Activated CD8-positive, alpha-beta T cell treated with anti-CD3 and anti-CD28 coated beads, Interleukin-2, amount 10 ng/mL, durations not matched to agents 7 days and 5 days (primary cell): ENCODE results near the gene MAP1B. TPM values are rescaled to one million over a fixed set of nuclear protein-coding genes. Genes with fewer than 3 reads are reported as not detected.

Experiments used
- ATAC-seq: fragments of 150-1000 bp; cut with Tn5 transposase; one replicate; pipeline ENCODE4 v1.10.0; 2021; ENCODE audit warnings: moderate library complexity
- CTCF ChIA-PET: fragments of 350-600 bp; sonication (Branson Sonifier 250); formaldehyde crosslinking; loops from one replicate; lab custom pipeline; 2021; ENCODE audit warnings: antibody characterized with exemption; lab: Charles Lee
- POLR2A ChIA-PET: fragments of 350-600 bp; sonication (Branson Sonifier 250); formaldehyde crosslinking; loops from one replicate; lab custom pipeline; 2021; ENCODE audit warnings: antibody characterized with exemption; lab: Charles Lee
- DNase-seq: peaks from one replicate; pipeline ENCODE4 v3.0.0-alpha.2; 2020
- H3K27ac Mint-ChIP-seq: one replicate; pipeline ENCODE4 v1.8.0; 2021; ENCODE audit warnings: mild to moderate bottlenecking, mixed read lengths
- H3K27me3 Mint-ChIP-seq: one replicate; pipeline ENCODE4 v1.8.0; 2021; ENCODE audit warnings: low read depth, mixed read lengths
- H3K36me3 Mint-ChIP-seq: one replicate; pipeline ENCODE4 v1.8.0; 2021; ENCODE audit warnings: low read depth, mixed read lengths
- H3K4me1 Mint-ChIP-seq: one replicate; pipeline ENCODE4 v1.8.0; 2021; ENCODE audit warnings: low read depth, mixed read lengths
- H3K4me3 Mint-ChIP-seq: one replicate; pipeline ENCODE4 v1.8.0; 2021; ENCODE audit warnings: mild to moderate bottlenecking, mixed read lengths
- H3K9me3 Mint-ChIP-seq: one replicate; pipeline ENCODE4 v1.8.0; 2022; ENCODE audit warnings: mixed read lengths; ENCODE audit not compliant: insufficient read depth
- total RNA-seq, 2 experiments: library from RNA; stranded (reverse); gene quantifications; one replicate each; pipeline ENCODE4 v1.2.3, GENCODE V29; 2021

Gene MAP1B
- total RNA-seq, 2 experiments from 2014 or later: 0.03 TPM; not detected in 1

DNA sequence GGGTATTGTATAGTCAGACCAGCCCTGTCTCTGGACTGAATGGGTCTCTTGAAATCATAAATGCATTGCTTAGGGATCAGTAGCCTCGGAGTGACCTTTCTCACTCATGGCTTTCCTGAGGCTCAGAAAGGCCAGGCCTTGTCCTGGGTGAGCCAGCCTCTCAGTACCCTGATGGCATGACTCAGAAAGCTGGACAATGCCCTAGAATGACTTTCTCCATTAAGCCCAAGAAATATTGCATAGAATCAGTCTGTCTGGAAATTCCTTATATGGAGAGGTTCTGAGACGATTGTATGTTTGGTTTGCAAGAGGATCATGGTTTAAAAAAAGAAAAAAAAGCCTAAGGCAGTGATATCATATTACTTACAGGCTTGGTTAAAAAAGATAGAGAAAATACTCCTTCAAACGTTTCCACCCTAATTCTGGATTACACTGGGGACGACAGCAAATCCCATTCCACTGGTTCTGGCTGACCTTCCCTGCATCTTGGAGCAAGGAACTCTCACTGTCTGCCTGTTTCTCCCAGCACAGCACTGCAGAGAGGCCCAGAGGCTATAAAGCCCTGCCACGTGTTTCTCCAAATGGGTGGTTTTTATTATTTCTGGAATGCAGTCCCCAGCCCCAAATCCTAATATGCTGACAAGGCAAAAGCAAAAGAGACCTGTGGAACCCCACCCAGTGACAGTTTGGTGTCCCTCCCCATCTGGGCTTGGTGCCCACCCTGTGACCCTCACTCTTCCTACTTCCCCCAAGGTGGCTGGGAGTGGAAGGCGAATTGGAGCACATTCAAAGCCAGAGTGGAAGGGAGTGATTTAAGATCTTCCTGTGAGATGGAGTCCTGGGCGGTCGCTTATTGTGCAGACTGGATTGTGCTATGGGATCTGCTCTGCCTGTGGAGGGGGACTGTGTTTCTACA lies 34.4 kb downstream of the MAP1B start:
- ATAC-seq (no peak), DNase-seq (no peak)
- Mint-ChIP-seq H3K4me1 (peaks cover 14% of the 10 kb centered on the region), H3K27me3 (peaks cover 44% of the 10 kb centered on the region), H3K9me3 (no peaks in the 10 kb centered on the region), H3K36me3 (no peaks in the 10 kb centered on the region), H3K4me3 (no peak overlapping the region), H3K27ac (no peak overlapping the region)
- POLR2A ChIA-PET: no interaction called here
- CTCF ChIA-PET: no interaction called here

- DNase-seq (no peak), ATAC-seq (no peak)
- Mint-ChIP-seq H3K27me3 (peaks cover 49% of the 10 kb centered on the region), H3K4me3 (no peak overlapping the region), H3K9me3 (no peaks in the 10 kb centered on the region), H3K4me1 (no peaks in the 10 kb centered on the region), H3K27ac (no peak overlapping the region), H3K36me3 (no peaks in the 10 kb centered on the region)
- CTCF ChIA-PET: no interaction called here
- POLR2A ChIA-PET: no interaction called here
Measured at GRCh38 chr5:72144762-72145161, 37.5 kb downstream of the MAP1B start.

DNA sequence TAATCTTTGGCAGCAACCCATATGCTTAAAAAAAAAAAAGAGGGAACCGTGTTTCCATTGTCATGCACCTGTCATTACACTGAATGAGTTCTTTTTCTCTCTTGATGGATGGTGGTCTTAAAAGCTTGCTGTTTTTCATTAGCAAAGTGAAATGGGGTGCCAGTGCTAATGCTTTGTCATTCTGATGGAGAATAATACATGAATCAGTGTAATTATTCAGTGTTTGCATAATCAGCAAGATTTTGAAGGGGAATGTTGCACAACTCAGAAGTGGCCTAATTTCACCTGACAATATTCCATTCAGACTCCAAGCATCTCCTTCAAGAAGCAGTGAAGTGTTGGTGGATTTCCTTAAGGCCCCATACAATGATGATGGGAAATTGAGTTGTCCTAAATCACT lies 38.1 kb downstream of the MAP1B start:
- ATAC-seq (no peak), DNase-seq (no peak)
- POLR2A ChIA-PET: no interaction called here
- CTCF ChIA-PET: no interaction called here
- Mint-ChIP-seq H3K27me3 (peaks cover 48% of the 10 kb centered on the region), H3K9me3 (no peaks in the 10 kb centered on the region), H3K27ac (no peak overlapping the region), H3K4me3 (no peak overlapping the region), H3K36me3 (no peaks in the 10 kb centered on the region), H3K4me1 (no peaks in the 10 kb centered on the region)

GRCh38 chr5:72146056-72146455 lies 38.8 kb downstream of the MAP1B start:
- DNase-seq (no peak), ATAC-seq (no peak)
- Mint-ChIP-seq H3K9me3 (no peaks in the 10 kb centered on the region), H3K4me1 (no peaks in the 10 kb centered on the region), H3K36me3 (no peaks in the 10 kb centered on the region), H3K27ac (no peak overlapping the region), H3K4me3 (no peak overlapping the region), H3K27me3 (peaks cover 45% of the 10 kb centered on the region)
- POLR2A ChIA-PET: no interaction called here
- CTCF ChIA-PET: no interaction called here

DNA sequence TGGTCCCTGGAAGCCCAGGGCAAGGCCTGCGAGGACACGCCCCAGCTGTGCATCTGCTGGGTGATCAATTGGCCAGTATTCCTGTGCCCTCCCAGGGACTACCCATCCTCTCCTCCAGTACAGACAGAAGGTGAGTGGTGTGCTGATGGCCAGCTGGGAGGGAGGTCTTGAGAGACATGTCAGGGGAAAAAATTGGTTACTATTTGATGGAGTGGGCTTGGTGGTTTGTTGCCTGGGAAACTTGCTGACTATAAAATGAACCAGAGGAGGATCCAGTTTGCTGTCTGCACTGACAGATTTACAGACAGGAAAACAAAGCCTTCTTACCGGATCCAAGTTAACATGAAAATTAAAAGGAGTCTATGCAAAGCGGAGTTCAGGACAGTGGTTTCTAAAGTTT lies 40.3 kb downstream of the MAP1B start:
- DNase-seq (no peak), ATAC-seq (no peak)
- no peak overlapping the region for H3K4me3 Mint-ChIP-seq
- H3K27ac Mint-ChIP-seq: no peak overlapping the region
- POLR2A ChIA-PET: no interaction called here
- no peaks in the 10 kb centered on the region for H3K36me3 Mint-ChIP-seq
- CTCF ChIA-PET: no interaction called here
- no peaks in the 10 kb centered on the region for H3K9me3 Mint-ChIP-seq
- no peaks in the 10 kb centered on the region for H3K4me1 Mint-ChIP-seq
- peaks cover 38% of the 10 kb centered on the region for H3K27me3 Mint-ChIP-seq

GRCh38 chr5:72149742-72150141 lies 42.5 kb downstream of the MAP1B start:
- H3K9me3 Mint-ChIP-seq: no peaks in the 10 kb centered on the region
- H3K27ac Mint-ChIP-seq: no peak overlapping the region
- CTCF ChIA-PET: interaction anchor here (0.6 to 1.4 kb wide), 2 partner anchors 10 to 489 kb away, joined by 3 read pairs; no protein-coding TSS in a partner anchor
- no peaks in the 10 kb centered on the region for H3K4me1 Mint-ChIP-seq
- POLR2A ChIA-PET: no interaction called here
- DNase-seq (no peak), ATAC-seq (no peak)
- no peaks in the 10 kb centered on the region for H3K36me3 Mint-ChIP-seq
- peaks cover 33% of the 10 kb centered on the region for H3K27me3 Mint-ChIP-seq
- H3K4me3 Mint-ChIP-seq: no peak overlapping the region

- ATAC-seq (no peak), DNase-seq (no peak)
- H3K4me1 Mint-ChIP-seq: no peaks in the 10 kb centered on the region
- peaks cover 25% of the 10 kb centered on the region for H3K27me3 Mint-ChIP-seq
- ChIA-PET CTCF (no interaction called here), POLR2A (no interaction called here)
- no peak overlapping the region for H3K27ac Mint-ChIP-seq
- no peak overlapping the region for H3K4me3 Mint-ChIP-seq
- H3K9me3 Mint-ChIP-seq: no peaks in the 10 kb centered on the region
- H3K36me3 Mint-ChIP-seq: no peaks in the 10 kb centered on the region
Measured at GRCh38 chr5:72151169-72151568, 43.9 kb downstream of the MAP1B start.

DNA sequence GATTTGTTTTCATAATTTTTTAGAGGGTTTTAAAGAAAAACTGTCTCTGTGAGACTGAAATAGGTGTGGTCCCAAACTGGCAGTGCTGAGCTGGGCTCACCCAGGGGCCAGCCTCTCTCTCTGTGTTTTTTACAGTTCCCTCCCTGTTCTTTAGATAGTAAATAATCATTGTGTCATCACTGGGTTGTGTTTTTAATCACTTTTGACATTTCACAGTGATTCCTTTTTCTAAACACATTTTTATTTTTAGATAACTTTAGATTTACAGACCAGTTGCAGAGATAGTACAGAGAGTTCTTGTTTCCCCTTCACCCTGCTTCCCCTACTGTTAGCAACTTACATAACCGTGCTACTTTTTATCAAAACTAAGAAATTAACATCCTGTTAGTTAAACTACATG lies 44.4 kb downstream of the MAP1B start:
- peaks cover 30% of the 10 kb centered on the region for H3K27me3 Mint-ChIP-seq
- ChIA-PET POLR2A (no interaction called here), CTCF (no interaction called here)
- H3K36me3 Mint-ChIP-seq: no peaks in the 10 kb centered on the region
- no peak overlapping the region for H3K27ac Mint-ChIP-seq
- ATAC-seq: no peak
- no peaks in the 10 kb centered on the region for H3K9me3 Mint-ChIP-seq
- no peaks in the 10 kb centered on the region for H3K4me1 Mint-ChIP-seq
- DNase-seq: no peak
- H3K4me3 Mint-ChIP-seq: no peak overlapping the region

GRCh38 chr5:72152545-72152944 lies 45.3 kb downstream of the MAP1B start:
- no peaks in the 10 kb centered on the region for H3K4me1 Mint-ChIP-seq
- ChIA-PET CTCF (interaction anchor here (0.6 kb wide), 1 partner anchor 155 kb away, joined by 3 read pairs; no protein-coding TSS in a partner anchor), POLR2A (no interaction called here)
- H3K36me3 Mint-ChIP-seq: no peaks in the 10 kb centered on the region
- no peak overlapping the region for H3K4me3 Mint-ChIP-seq
- DNase-seq (no peak), ATAC-seq (no peak)
- H3K27me3 Mint-ChIP-seq: peaks cover 31% of the 10 kb centered on the region
- no peak overlapping the region for H3K27ac Mint-ChIP-seq
- no peaks in the 10 kb centered on the region for H3K9me3 Mint-ChIP-seq

DNA sequence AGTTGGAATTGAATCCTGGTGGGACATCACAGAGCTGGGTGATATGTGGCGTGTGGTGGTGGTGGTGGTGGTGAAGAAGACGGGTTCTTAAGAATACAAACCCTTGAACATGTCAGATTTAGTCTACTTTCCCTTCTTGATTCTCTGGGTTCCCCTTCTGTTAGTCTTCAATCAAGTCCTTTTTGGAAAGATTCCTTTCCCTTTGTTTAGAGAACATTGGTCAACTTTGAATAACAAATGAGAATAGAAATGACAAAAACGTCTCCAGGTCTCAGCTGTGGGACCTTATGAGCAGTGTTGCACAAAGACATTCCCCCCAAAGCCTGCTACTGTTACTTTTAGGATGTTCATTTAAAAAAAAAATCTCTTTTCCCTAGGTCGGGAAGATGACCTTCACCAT lies 46.3 kb downstream of the MAP1B start:
- peaks cover 30% of the 10 kb centered on the region for H3K27me3 Mint-ChIP-seq
- ATAC-seq (no peak), DNase-seq (no peak)
- H3K9me3 Mint-ChIP-seq: no peaks in the 10 kb centered on the region
- ChIA-PET POLR2A (no interaction called here), CTCF (no interaction called here)
- no peaks in the 10 kb centered on the region for H3K36me3 Mint-ChIP-seq
- H3K27ac Mint-ChIP-seq: no peak overlapping the region
- H3K4me1 Mint-ChIP-seq: no peaks in the 10 kb centered on the region
- no peak overlapping the region for H3K4me3 Mint-ChIP-seq

DNA sequence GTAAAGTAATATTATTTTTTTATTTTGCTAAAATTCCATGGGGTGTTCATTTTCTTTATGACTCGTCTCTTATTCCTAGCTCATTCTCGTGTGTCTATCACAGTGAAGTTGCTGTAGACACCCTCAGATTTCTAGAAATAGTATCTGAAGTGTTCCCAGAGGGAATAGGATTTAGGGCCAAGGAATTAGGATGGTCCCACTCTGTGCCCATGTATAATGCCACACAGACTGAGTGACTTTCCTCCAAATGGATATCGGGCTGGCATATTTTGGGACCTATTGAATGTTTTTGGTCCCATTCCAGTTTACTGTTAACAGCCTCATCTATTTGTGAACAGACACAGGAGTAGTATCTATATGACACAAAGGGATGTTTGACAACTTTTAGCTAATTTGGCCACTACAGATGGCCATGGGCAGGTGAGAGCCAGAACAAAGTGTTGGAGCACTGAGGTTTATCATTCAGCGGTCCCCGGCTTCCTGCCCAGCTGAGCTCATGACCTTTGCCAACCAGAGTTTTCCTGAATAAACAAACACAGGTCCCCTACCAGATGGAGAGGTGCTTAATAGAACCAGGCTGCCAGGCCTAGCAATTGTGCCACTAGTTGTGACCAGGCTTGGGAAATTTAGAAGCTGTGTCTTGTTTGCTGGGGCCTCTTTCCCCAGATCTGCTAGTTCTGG lies 46.9 kb downstream of the MAP1B start:
- DNase-seq: no peak
- POLR2A ChIA-PET: no interaction called here
- no peak overlapping the region for H3K27ac Mint-ChIP-seq
- no peak overlapping the region for H3K4me3 Mint-ChIP-seq
- CTCF ChIA-PET: no interaction called here
- H3K9me3 Mint-ChIP-seq: no peaks in the 10 kb centered on the region
- H3K4me1 Mint-ChIP-seq: no peaks in the 10 kb centered on the region
- H3K36me3 Mint-ChIP-seq: no peaks in the 10 kb centered on the region
- no peak for ATAC-seq
- peaks cover 27% of the 10 kb centered on the region for H3K27me3 Mint-ChIP-seq

DNA sequence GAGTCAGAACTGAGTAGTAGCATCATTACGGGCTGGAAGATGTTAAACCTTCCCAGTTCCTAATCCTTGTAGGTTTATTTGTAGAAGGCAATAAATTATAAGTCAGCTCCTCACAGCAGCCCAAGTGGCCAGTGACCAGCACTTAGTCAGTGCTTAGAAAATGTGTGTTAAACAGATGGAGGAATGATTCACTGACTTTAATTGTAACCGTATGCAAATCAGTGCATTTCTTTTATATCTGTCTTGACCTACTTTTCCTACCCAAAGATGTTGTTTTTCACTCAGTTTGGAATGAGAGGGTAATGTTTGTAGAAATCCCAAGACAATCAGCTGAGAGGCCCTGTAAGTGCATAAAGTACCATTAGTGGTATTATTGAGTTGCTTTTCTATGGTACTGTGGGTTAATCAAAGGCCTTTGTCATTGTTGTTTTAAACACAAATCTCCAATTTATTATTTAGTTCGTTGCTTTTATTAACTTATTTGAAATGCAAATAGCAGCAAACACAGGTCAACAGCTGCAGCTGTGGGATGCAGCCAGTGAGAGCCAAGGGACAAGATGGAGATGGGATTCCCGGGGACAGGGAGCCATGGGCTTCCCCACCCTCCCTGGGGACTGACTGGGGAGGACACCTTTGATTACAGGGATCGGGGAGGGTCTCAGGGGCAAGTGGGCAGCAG lies 49.8 kb downstream of the MAP1B start:
- ATAC-seq: no peak
- CTCF ChIA-PET: no interaction called here

More for the DNA sequence above, 49.8 kb downstream of the MAP1B start:
- H3K36me3 Mint-ChIP-seq: no peaks in the 10 kb centered on the region
- DNase-seq: no peak
- H3K4me1 Mint-ChIP-seq: no peaks in the 10 kb centered on the region
- POLR2A ChIA-PET: no interaction called here
- H3K9me3 Mint-ChIP-seq: no peaks in the 10 kb centered on the region
- no peak overlapping the region for H3K4me3 Mint-ChIP-seq
- H3K27ac Mint-ChIP-seq: no peak overlapping the region
- H3K27me3 Mint-ChIP-seq: peaks cover 21% of the 10 kb centered on the region
